ENCODE measurements around the gene NID1.

NID1 gene

DNA sequence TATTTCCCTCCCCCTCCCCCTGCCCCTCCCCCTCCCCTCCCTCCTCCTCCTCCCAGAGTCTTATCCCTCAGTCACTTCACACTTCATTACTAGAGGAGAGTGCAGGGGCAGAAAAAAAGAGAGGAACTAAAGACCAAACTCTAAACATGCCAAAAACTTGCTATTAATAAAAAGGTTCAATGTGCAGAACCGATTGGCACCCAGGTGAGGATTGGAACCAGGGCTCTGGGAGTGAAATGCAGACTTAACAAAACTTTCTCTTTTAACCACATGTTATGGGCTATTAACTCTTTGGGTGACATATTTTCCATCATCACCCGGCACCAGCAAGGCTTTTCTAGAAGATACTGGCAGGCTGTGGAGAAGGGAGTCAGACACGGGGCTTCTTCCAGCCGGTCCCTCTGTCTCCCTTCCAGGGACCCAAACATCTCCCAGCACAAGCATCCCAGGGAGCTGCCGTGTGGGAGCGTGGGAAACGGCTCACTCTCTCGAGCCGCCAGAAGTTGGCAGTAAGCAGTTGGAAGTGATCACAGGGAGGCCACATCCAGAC, 13.6 kb downstream of the NID1 start:
- H3K27ac ChIP-seq, result no peak overlapping the region
- TF ChIP-seq, protein P1, sequence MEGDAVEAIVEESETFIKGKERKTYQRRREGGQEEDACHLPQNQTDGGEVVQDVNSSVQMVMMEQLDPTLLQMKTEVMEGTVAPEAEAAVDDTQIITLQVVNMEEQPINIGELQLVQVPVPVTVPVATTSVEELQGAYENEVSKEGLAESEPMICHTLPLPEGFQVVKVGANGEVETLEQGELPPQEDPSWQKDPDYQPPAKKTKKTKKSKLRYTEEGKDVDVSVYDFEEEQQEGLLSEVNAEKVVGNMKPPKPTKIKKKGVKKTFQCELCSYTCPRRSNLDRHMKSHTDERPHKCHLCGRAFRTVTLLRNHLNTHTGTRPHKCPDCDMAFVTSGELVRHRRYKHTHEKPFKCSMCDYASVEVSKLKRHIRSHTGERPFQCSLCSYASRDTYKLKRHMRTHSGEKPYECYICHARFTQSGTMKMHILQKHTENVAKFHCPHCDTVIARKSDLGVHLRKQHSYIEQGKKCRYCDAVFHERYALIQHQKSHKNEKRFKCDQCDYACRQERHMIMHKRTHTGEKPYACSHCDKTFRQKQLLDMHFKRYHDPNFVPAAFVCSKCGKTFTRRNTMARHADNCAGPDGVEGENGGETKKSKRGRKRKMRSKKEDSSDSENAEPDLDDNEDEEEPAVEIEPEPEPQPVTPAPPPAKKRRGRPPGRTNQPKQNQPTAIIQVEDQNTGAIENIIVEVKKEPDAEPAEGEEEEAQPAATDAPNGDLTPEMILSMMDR (conservative IDR thresholded peaks at IDR 0.05), result no peak
- TF ChIP-seq ZFX (IDR thresholded peaks at IDR 0.05), result no peak

DNA sequence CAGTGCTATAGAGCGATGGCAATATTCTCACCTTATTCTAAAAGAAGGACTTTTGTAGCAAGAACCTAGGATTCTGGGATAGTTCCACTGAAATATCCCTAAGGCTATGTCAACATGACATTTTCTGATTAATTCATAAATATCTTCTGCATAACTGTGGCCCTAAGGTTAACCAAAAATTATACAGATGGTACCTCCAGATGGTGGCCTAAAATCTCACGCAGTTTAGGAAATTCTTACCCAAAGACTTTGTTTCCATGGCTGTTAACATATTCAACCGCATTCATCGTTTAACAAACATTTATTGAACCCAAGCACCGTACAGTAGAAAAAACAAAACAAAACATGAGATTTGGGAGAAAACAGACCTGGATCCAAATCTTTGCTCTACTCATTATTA, 19.1 kb downstream of the NID1 start:
- no peak overlapping the region for H3K27ac ChIP-seq
- TF ChIP-seq, protein P1 (conservative IDR thresholded peaks at IDR 0.05), result no peak
- no peak for TF ChIP-seq ZFX (IDR thresholded peaks at IDR 0.05)

DNA sequence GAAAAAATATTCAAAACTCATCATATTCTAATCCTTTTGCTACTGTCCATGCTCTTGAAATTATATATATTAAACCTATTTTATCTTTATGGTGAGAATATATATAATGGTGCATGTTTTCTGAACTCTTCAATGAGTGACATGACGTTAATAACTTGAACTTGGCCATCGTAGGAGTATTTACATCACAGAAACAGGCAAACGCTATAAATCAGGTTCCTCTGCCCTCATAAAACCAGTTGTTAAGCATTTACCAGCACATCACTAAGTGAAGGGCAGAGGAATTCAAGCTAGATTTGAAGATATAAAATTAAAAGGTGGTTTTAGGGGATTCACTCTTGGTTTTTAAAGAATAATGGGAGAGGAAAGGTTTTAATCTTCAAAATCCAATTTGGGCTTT, 20.5 kb downstream of the NID1 start:
- TF ChIP-seq, protein P1 (conservative IDR thresholded peaks at IDR 0.05), result no peak
- no peak for TF ChIP-seq ZFX (IDR thresholded peaks at IDR 0.05)
- no peak overlapping the region for H3K27ac ChIP-seq

DNA sequence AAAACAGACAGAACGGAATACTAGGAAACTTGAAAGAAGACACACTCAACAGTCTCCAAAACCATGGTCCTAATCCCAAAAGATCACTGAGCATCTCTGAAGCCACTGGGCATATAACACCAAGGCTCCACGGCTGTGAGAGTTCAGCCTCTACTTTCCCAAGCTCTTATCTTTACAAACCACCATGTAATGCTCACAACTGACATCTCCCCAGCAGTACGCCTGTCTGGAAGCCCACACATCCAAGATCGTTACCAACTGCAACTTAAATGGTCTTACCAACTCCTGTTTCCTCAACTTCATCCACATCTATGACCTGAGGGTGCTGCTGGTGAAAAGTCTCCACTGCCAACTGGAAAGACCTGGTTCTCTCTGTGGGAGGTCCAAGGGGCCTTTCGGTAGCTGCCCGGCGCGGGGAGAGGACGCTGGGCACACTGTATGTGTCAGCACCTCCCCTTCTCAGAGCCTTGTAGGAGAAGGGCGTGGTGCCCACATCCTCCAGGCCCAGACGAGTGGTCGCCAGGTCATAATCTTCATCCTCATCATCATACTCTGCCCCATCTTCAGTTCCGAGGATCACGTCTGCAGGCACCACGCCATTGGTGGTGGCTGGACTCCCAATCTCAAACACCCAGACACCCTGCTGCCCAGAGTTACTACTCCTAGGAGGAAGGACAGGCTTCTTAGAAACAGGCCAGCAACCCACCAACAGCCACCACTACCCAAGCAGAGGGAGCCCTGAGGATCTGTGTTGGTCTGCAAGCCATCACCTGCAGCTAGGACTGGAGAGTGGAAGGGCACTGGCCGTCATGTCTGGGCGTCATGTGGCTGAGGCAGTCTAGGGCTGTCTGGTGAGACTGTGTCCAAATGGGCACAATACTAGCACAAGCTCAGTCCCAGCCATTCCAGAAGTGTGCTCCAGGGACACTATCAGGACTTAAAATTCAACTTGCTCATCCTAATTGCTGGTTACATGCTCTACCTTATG, 23.0 kb downstream of the NID1 start:
- H3K27ac ChIP-seq, result no peak overlapping the region
- no peak for TF ChIP-seq ZFX (IDR thresholded peaks at IDR 0.05)
- TF ChIP-seq, protein P1 (conservative IDR thresholded peaks at IDR 0.05), result no peak

DNA sequence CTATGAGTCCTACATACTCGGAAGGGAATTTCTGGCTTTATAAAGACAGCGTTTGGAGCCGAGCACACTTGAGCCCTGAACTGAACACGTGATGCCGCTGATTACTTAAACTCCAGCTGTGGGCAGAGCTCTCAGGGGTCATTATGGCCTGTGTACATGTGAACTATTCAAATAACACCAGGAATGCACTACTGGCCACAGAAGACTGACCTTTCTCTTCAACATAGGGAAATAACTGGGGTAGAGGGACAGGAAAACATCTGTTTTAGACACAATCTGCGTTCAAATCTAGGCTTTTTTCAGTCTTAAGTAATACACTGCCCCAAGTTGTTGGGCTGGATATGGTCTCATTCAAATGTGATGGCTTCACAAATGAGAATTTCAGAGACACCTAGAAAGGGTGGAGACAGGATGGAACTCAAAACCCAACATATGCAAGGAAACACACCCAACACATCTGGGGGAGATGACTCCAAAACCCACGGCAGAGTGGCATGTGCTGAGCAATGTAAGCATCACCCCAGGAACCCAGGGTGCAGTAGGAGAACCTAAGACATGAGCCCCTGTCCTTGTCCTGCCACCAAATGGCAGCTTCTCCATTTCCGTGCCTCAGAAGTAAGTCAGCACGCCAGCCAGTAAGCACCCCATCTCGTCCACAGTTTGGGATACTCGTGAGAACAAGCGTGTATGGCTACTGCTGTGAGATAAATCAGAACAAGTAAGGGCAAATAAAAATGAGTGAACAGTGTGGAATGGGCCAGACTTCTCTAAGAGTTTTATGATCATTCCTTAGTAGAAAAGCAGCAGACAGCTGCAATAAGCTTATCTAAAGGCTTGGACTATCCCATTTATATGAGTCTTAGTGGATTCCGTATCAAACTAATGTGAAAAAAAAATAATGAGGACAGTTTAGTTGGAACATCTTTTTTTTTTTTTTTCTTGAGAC, 24.9 kb downstream of the NID1 start:
- TF ChIP-seq, protein P1 (conservative IDR thresholded peaks at IDR 0.05), result no peak
- TF ChIP-seq ZFX (IDR thresholded peaks at IDR 0.05), result no peak
- H3K27ac ChIP-seq, result no peak overlapping the region

- H3K27ac ChIP-seq, result no peak overlapping the region
- TF ChIP-seq ZFX (IDR thresholded peaks at IDR 0.05), result no peak
- TF ChIP-seq, protein P1 (conservative IDR thresholded peaks at IDR 0.05), result no peak
These were observed 26.9 kb downstream of the NID1 start for GRCh38 chr1:236038034-236038433.

Data from C4-2B (cell line).